HG02623 (cell line): ENCODE results near the gene OR4N2.
"Not testable (repeated sequence)": the region's sequence is repeated elsewhere in the genome, so short reads cannot be mapped to it uniquely, and the experiment has no call there.

ENCODE experiments used
- ATAC-seq: cut with Tn5 transposase; IDR thresholded peaks from one replicate; pipeline ENCODE4 v1.9.1; 2021; ENCODE audit warnings: moderate library complexity; ENCODE audit not compliant: unreplicated experiment

OR4N2 gene

GRCh38 chr14:19803470-19803869, at the start of gene OR4N2:
TSS of gene OR4N2 (plus strand) at chr14:19803770. CDS start at chr14:19827449, 23,679 bp downstream.
- not testable (repeated sequence) for ATAC-seq

GRCh38 chr14:19754172-19754571, 49.4 kb upstream of the OR4N2 start:
- no peak for ATAC-seq

- not testable (repeated sequence) for ATAC-seq
Observed at GRCh38 chr14:19771491-19771890, 32.1 kb upstream of the OR4N2 start.

GRCh38 chr14:19771895-19772430, 31.6 kb upstream of the OR4N2 start:
- no peak for ATAC-seq

- ATAC-seq: not testable (repeated sequence)
Observed at GRCh38 chr14:19772454-19772853, 31.1 kb upstream of the OR4N2 start.

- not testable (repeated sequence) for ATAC-seq
Observed at GRCh38 chr14:19773204-19773603, 30.4 kb upstream of the OR4N2 start, which contains the start of gene OR4M1. TSS of gene OR4M1 (plus strand) at chr14:19773504. CDS start at chr14:19780323, 6,819 bp downstream.

GRCh38 chr14:19775587-19775986, 28.0 kb upstream of the OR4N2 start:
- ATAC-seq: no peak

GRCh38 chr14:19785848-19786247, 17.7 kb upstream of the OR4N2 start:
- ATAC-seq: not testable (repeated sequence)

- not testable (repeated sequence) for ATAC-seq
Observed at GRCh38 chr14:19787318-19787717, 16.3 kb upstream of the OR4N2 start.

GRCh38 chr14:19788150-19788549, 15.4 kb upstream of the OR4N2 start:
- not testable (repeated sequence) for ATAC-seq

- not testable (repeated sequence) for ATAC-seq
Observed at GRCh38 chr14:19796520-19797108, 7.0 kb upstream of the OR4N2 start.

- ATAC-seq: no peak
Observed at GRCh38 chr14:19799880-19800279, 3.7 kb upstream of the OR4N2 start.

- no peak for ATAC-seq
Observed at GRCh38 chr14:19800282-19801117, 3.1 kb upstream of the OR4N2 start.

- ATAC-seq: no peak
Observed at GRCh38 chr14:19801118-19801464, 2.5 kb upstream of the OR4N2 start.

GRCh38 chr14:19813171-19813920, 9.8 kb downstream of the OR4N2 start:
- not testable (repeated sequence) for ATAC-seq

GRCh38 chr14:19819879-19820278, 16.3 kb downstream of the OR4N2 start:
- ATAC-seq: not testable (repeated sequence)

- not testable (repeated sequence) for ATAC-seq
Observed at GRCh38 chr14:19821016-19821415, 17.4 kb downstream of the OR4N2 start.

GRCh38 chr14:19823178-19823577, 19.6 kb downstream of the OR4N2 start:
- no peak for ATAC-seq

- no peak for ATAC-seq
Observed at GRCh38 chr14:19823765-19824164, 20.2 kb downstream of the OR4N2 start.

GRCh38 chr14:19827626-19828244, 24.2 kb downstream of the OR4N2 start:
- ATAC-seq: not testable (repeated sequence)

GRCh38 chr14:19828314-19828713, 24.7 kb downstream of the OR4N2 start:
- ATAC-seq: no peak
